ENCODE data around the gene SRRT.

The SRRT gene

DNA sequence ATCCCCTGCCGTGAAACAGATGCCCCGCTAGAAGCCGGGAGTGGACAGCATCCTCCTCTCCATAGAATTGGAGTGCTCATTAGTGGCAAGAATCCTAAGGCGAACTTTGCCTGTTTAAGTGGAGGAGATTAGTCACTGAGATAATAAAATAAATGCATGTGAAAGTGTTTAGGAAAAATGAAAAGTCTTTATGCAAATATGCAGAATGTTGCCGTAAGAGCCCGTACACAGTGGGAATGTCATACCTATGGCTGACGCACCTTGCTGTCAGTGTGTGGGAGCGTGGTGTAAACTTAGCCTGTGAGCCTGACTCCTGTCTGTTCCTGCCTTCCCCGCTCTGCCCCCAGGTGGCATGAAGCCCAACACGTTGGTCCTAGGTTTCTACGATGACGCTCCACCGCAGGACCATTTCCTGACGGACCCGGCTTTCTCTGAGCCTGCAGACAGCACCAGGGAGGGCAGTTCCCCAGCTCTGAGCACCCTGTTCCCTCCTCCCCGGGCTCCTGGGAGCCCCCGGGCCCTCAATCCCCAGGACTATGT lies 9.5 kb upstream of the SRRT start:
- TF ChIP-seq, protein P1, sequence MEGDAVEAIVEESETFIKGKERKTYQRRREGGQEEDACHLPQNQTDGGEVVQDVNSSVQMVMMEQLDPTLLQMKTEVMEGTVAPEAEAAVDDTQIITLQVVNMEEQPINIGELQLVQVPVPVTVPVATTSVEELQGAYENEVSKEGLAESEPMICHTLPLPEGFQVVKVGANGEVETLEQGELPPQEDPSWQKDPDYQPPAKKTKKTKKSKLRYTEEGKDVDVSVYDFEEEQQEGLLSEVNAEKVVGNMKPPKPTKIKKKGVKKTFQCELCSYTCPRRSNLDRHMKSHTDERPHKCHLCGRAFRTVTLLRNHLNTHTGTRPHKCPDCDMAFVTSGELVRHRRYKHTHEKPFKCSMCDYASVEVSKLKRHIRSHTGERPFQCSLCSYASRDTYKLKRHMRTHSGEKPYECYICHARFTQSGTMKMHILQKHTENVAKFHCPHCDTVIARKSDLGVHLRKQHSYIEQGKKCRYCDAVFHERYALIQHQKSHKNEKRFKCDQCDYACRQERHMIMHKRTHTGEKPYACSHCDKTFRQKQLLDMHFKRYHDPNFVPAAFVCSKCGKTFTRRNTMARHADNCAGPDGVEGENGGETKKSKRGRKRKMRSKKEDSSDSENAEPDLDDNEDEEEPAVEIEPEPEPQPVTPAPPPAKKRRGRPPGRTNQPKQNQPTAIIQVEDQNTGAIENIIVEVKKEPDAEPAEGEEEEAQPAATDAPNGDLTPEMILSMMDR (IDR thresholded peaks at IDR 0.05; ENCODE audit: borderline replicate concordance, insufficient read depth, low read depth, low read length): no peak

GRCh38 chr7:100865938-100866728 lies 8.8 kb upstream of the SRRT start:
- H3K4me3 ChIP-seq (ENCODE audit: low read depth, low read length): peak overlapping the region; percentile 93
- TF ChIP-seq, protein P1 (IDR thresholded peaks at IDR 0.05; ENCODE audit: borderline replicate concordance, insufficient read depth, low read depth, low read length): no peak

More for the DNA sequence above, 9.5 kb upstream of the SRRT start:
- H3K4me3 ChIP-seq (ENCODE audit: low read depth, low read length): no peak overlapping the region

DNA sequence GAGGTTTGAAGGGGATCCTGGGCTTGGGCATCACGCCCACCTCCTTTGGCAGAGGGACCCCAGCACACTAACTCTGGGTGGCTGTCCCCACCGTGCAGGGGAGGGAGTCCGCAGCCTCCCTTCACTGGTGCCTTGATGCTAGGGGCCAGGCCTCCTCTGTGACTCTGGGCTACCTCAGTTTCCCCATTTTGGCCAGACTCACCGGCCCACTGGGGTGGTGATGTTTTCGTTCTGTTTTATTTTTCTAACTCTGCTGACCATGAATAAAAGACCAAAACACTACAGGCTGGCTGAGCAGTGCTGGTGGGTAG lies 8.2 kb upstream of the SRRT start:
- peak overlapping the region; percentile 93 for H3K4me3 ChIP-seq (ENCODE audit: low read depth, low read length)
- TF ChIP-seq, protein P1 (IDR thresholded peaks at IDR 0.05; ENCODE audit: borderline replicate concordance, insufficient read depth, low read depth, low read length): no peak

GRCh38 chr7:100867040-100867775 lies 7.7 kb upstream of the SRRT start, which contains the start of gene TRIP6:
Gene TRIP6, plus strand, starts transcription at chr7:100867387. Its CDS starts 111 bp downstream, at chr7:100867498.
- TF ChIP-seq, protein P1 (IDR thresholded peaks at IDR 0.05; ENCODE audit: borderline replicate concordance, insufficient read depth, low read depth, low read length): no peak
- peak within 1 kb of the TSS; percentile 93 for H3K4me3 ChIP-seq (ENCODE audit: low read depth, low read length)

- peak overlapping the region; percentile 93 for H3K4me3 ChIP-seq (ENCODE audit: low read depth, low read length)
- TF ChIP-seq, protein P1 (IDR thresholded peaks at IDR 0.05; ENCODE audit: borderline replicate concordance, insufficient read depth, low read depth, low read length): no peak
These were observed 7.0 kb upstream of the SRRT start for GRCh38 chr7:100867776-100868485.

DNA sequence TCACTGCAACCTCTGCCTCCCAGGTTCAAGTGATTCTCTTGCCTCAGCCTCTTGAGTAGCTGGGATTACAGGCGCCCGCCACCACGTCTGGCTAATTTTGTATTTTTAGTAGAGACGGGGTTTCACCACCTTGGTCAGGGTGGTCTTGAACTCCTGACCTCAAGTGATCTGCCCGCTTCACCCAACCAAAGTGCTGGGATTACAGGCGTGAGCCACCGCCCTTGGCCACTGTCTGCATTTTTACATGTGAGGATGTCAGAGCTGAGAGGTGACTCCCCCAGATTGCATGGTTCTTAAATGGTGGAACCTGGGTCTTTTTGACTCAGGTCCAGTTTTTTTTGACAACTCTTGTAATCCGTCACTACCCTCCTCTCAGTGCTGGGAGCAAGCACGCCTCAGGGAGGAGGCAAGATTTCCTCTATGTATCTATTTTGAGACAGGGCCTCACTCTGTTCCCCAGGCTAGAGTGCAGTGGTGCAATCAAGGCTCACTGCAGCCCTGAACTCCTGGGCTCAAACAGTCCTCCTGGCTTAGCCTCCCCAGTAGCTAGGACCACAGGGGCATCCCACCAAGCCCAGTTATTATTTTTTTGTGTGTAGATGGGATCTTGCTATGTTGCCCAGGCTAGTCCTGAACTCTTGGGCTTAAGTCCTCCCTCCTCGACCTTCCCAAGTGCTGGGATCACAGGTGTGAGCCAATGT lies 1.2 kb upstream of the SRRT start:
- H3K4me3 ChIP-seq (ENCODE audit: low read depth, low read length): peak overlapping the region; percentile 94
- TF ChIP-seq, protein P1 (IDR thresholded peaks at IDR 0.05; ENCODE audit: borderline replicate concordance, insufficient read depth, low read depth, low read length): no peak
